HepG2 (cell line): ENCODE data around the gene OPA3. TPM values are rescaled to one million over a fixed set of nuclear protein-coding genes. Genes with fewer than 3 reads are reported as not detected.

Experiments
- BHLHE40 ChIP-seq: IDR thresholded peaks from 2 replicates; pipeline ENCODE4 v1.6.1; 2011; ENCODE audit warnings: low read length, improper control_type of control experiment
- CREM ChIP-seq, 2 experiments: sonication (generic) in 1 of 2; formaldehyde crosslinking in 1 of 2; IDR thresholded peaks; 2 replicates each; pipeline versions ENCODE4 v1.4.0 to v1.6.1; 2016 to 2020; ENCODE audit warnings: antibody characterized with exemption in 1 of 2, mild to moderate bottlenecking in 1 of 2, missing genetic modification reagents in 1 of 2
- DNMT1 ChIP-seq: sonication (generic); formaldehyde crosslinking; IDR thresholded peaks from 2 replicates; pipeline ENCODE4 v1.5.1; 2020; ENCODE audit warnings: mild to moderate bottlenecking, missing genetic modification reagents
- GABPA ChIP-seq, 2 experiments: IDR thresholded peaks; 2 replicates each; pipeline ENCODE4 v1.6.1; 2011 to 2016; ENCODE audit warnings: low read depth in 2 of 2, low read length in 1 of 2, missing biosample characterization in 1 of 2, missing genetic modification characterization in 1 of 2
- MLX ChIP-seq: IDR thresholded peaks from 2 replicates; pipeline ENCODE4 v1.6.1; 2016
- RXRA ChIP-seq: sonication (generic); formaldehyde crosslinking; IDR thresholded peaks from 2 replicates; pipeline ENCODE4 v1.5.1; 2020; ENCODE audit warnings: missing genetic modification reagents
- SMAD1 ChIP-seq: sonication (generic); formaldehyde crosslinking; IDR thresholded peaks from 2 replicates; pipeline ENCODE4 v1.4.0; 2020; ENCODE audit warnings: missing genetic modification reagents, low read depth, mild to moderate bottlenecking, borderline replicate concordance
- TP53 ChIP-seq: sonication (generic); formaldehyde crosslinking; conservative IDR thresholded peaks from 2 replicates; pipeline ENCODE4 v1.4.0; 2020; ENCODE audit warnings: missing genetic modification reagents
- ZBTB14 ChIP-seq: sonication (generic); formaldehyde crosslinking; IDR thresholded peaks from 2 replicates; pipeline ENCODE4 v1.4.0; 2020; ENCODE audit warnings: missing genetic modification reagents
- ZKSCAN8 ChIP-seq: IDR thresholded peaks from 2 replicates; pipeline ENCODE4 v1.6.1; 2016; ENCODE audit warnings: borderline replicate concordance, missing genetic modification reagents, missing compliant biosample characterization
- ZNF10 ChIP-seq: sonication (generic); formaldehyde crosslinking; IDR thresholded peaks from 2 replicates; pipeline ENCODE4 v1.4.0; 2020; ENCODE audit warnings: mild to moderate bottlenecking, low read depth, missing genetic modification reagents, borderline replicate concordance
- ZNF121 ChIP-seq: sonication (generic); formaldehyde crosslinking; IDR thresholded peaks from 2 replicates; pipeline ENCODE4 v1.5.0; 2020; ENCODE audit warnings: mild to moderate bottlenecking, missing genetic modification reagents
- ZNF18 ChIP-seq: sonication (generic); formaldehyde crosslinking; IDR thresholded peaks from 2 replicates; pipeline ENCODE4 v1.8.0; 2022; ENCODE audit warnings: mild to moderate bottlenecking, missing genetic modification reagents; ENCODE audit not compliant: insufficient replicate concordance
- ZNF501 ChIP-seq: sonication (generic); formaldehyde crosslinking; IDR thresholded peaks from 2 replicates; pipeline ENCODE4 v1.5.1; 2020; ENCODE audit warnings: mild to moderate bottlenecking, moderate library complexity, missing genetic modification reagents
- ZNF746 ChIP-seq: sonication (generic); formaldehyde crosslinking; IDR thresholded peaks from 2 replicates; pipeline ENCODE4 v1.8.0; 2022; ENCODE audit warnings: mild to moderate bottlenecking, missing genetic modification reagents
- ZXDC ChIP-seq: sonication (generic); formaldehyde crosslinking; IDR thresholded peaks from 2 replicates; pipeline ENCODE4 v1.5.0; 2020; ENCODE audit warnings: mild to moderate bottlenecking, missing genetic modification reagents
- polyA plus RNA-seq, 8 experiments: library from polyadenylated mRNA; depleted of rRNA in 3 of 8; stranded (reverse) in 7 of 8; unstranded in 1 of 8; fragments of >200 nt; fragmentation: Illumina TruSeq in 4 of 8; extraction: Trizol in 4 of 8; gene quantifications; 2 replicates each; pipeline versions ENCODE4 v1.2.1 to v1.2.3, GENCODE V29; 2011 to 2016; ENCODE audit warnings: low read depth in 4 of 8, missing spikeins in 1 of 8, mixed read lengths in 1 of 8; ENCODE audit not compliant: insufficient read depth in 1 of 8
- total RNA-seq, 5 experiments: library from RNA; depleted of rRNA; stranded (reverse); fragments of >200 nt; fragmentation: Illumina TruSeq; extraction: Trizol; gene quantifications; 2 replicates each; pipeline ENCODE4 v1.2.3, GENCODE V29; 2016; ENCODE audit warnings: low read depth in 1 of 5
- TF ChIP-seq, protein P1 (sequence below): sonication (generic); formaldehyde crosslinking; IDR thresholded peaks from 2 replicates; pipeline ENCODE4 v1.9.0; 2022; ENCODE audit warnings: low read depth, missing genetic modification reagents
- TF ChIP-seq, protein P2 (sequence below): sonication (generic); formaldehyde crosslinking; IDR thresholded peaks from 2 replicates; pipeline ENCODE4 v1.5.0; 2020; ENCODE audit warnings: missing genetic modification reagents

Gene OPA3
- total and polyA plus RNA-seq, 2 of the 13 experiments (the other 11 are each of a cell fraction or from before 2014, with no cell fraction given): 8.3 to 17.7 TPM

- 0 out of 2 replicates have a peak, but pooled peaks have one; percentile 1 for TF ChIP-seq DNMT1 (CRISPR knock-in tag)
- TF ChIP-seq MLX (CRISPR knock-in tag): no peak
- TF ChIP-seq, protein P1, sequence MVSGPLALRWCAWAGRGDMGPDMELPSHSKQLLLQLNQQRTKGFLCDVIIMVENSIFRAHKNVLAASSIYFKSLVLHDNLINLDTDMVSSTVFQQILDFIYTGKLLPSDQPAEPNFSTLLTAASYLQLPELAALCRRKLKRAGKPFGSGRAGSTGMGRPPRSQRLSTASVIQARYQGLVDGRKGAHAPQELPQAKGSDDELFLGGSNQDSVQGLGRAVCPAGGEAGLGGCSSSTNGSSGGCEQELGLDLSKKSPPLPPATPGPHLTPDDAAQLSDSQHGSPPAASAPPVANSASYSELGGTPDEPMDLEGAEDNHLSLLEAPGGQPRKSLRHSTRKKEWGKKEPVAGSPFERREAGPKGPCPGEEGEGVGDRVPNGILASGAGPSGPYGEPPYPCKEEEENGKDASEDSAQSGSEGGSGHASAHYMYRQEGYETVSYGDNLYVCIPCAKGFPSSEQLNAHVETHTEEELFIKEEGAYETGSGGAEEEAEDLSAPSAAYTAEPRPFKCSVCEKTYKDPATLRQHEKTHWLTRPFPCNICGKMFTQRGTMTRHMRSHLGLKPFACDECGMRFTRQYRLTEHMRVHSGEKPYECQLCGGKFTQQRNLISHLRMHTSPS (CRISPR knock-in tag): 0 out of 2 replicates have a peak, but pooled peaks have one; percentile 18
- TF ChIP-seq BHLHE40: no peak
- no peak for TF ChIP-seq ZBTB14 (CRISPR knock-in tag)
- TF ChIP-seq, protein P2, sequence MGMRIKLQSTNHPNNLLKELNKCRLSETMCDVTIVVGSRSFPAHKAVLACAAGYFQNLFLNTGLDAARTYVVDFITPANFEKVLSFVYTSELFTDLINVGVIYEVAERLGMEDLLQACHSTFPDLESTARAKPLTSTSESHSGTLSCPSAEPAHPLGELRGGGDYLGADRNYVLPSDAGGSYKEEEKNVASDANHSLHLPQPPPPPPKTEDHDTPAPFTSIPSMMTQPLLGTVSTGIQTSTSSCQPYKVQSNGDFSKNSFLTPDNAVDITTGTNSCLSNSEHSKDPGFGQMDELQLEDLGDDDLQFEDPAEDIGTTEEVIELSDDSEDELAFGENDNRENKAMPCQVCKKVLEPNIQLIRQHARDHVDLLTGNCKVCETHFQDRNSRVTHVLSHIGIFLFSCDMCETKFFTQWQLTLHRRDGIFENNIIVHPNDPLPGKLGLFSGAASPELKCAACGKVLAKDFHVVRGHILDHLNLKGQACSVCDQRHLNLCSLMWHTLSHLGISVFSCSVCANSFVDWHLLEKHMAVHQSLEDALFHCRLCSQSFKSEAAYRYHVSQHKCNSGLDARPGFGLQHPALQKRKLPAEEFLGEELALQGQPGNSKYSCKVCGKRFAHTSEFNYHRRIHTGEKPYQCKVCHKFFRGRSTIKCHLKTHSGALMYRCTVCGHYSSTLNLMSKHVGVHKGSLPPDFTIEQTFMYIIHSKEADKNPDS: peak; percentile 74; the same call in 1 of the 2 replicates
- TF ChIP-seq ZNF18 (CRISPR knock-in tag): no peak
- TF ChIP-seq ZNF121 (CRISPR knock-in tag): peak; percentile 74; the same call in 1 of the 2 replicates
- TF ChIP-seq ZKSCAN8: no peak
- TF ChIP-seq ZNF746 (CRISPR knock-in tag): no peak
- no peak for TF ChIP-seq CREM (IDR thresholded peaks at IDR 0.05)
- peak; percentile 40; the same call in 1 of the 2 replicates for TF ChIP-seq CREM (CRISPR knock-in tag; IDR thresholded peaks at IDR 0.05)
- no peak for TF ChIP-seq ZNF10 (CRISPR knock-in tag)
- TF ChIP-seq RXRA: no peak
- no peak for TF ChIP-seq GABPA (IDR thresholded peaks at IDR 0.05; ENCODE audit: low read depth, low read length)
- no peak for TF ChIP-seq GABPA (CRISPR knock-in tag; IDR thresholded peaks at IDR 0.05; ENCODE audit: low read depth)
- 0 out of 2 replicates have a peak, but pooled peaks have one; percentile 34 for TF ChIP-seq ZXDC (CRISPR knock-in tag)
- TF ChIP-seq SMAD1 (CRISPR knock-in tag): no peak
- no peak for TF ChIP-seq ZNF501 (CRISPR knock-in tag)
- TF ChIP-seq TP53: no peak
These were observed 5.8 kb upstream of the OPA3 start (continued) for GRCh38 chr19:45590300-45591003.
